Measurements from ENCODE around the gene THUMPD3.

- no peak for TF ChIP-seq CTCF (conservative IDR thresholded peaks at IDR 0.05; ENCODE audit: low read length)
- no peak for TF ChIP-seq EZH2phosphoT487 (IDR thresholded peaks at IDR 0.05; ENCODE audit: borderline replicate concordance)
These were observed 17.2 kb downstream of the THUMPD3 start for GRCh38 chr3:9380014-9380413.
